Stimulated activated CD4-positive, alpha-beta T cell treated with anti-CD3 and anti-CD28 coated beads, Interleukin-12 subunit alpha, Interleukin-12 subunit beta, amount 100 ng/mL, for 48 hours (primary cell): ENCODE data around the gene AOPEP.

Source experiments
- DNase-seq, 3 donors: peaks; one replicate each; pipeline ENCODE4 v3.0.0-alpha.2; 2020; ENCODE audit warnings: low read depth in 2 of 3, low spot score in 1 of 3

Gene AOPEP

GRCh38 chr9:95053611-95054570 lies 327.4 kb downstream of the AOPEP start:
- no peak for DNase-seq

GRCh38 chr9:95055334-95055850 lies 328.9 kb downstream of the AOPEP start:
- no peak for DNase-seq

- no peak for DNase-seq
Observed at GRCh38 chr9:95055851-95056551, 329.5 kb downstream of the AOPEP start.

- DNase-seq: no peak
Observed at GRCh38 chr9:95057101-95057500, 330.6 kb downstream of the AOPEP start.

GRCh38 chr9:95058121-95058785 lies 331.8 kb downstream of the AOPEP start:
- DNase-seq: no peak

GRCh38 chr9:95058795-95059386 lies 332.4 kb downstream of the AOPEP start:
- no peak for DNase-seq

- no peak for DNase-seq
Observed at GRCh38 chr9:95060234-95060633, 333.7 kb downstream of the AOPEP start.

- no peak for DNase-seq
Observed at GRCh38 chr9:95060916-95061315, 334.4 kb downstream of the AOPEP start.

GRCh38 chr9:95061916-95062595 lies 335.6 kb downstream of the AOPEP start:
- DNase-seq: no peak

GRCh38 chr9:95062596-95063065 lies 336.1 kb downstream of the AOPEP start:
- DNase-seq: no peak

GRCh38 chr9:95063300-95063699 lies 336.8 kb downstream of the AOPEP start:
- no peak for DNase-seq

GRCh38 chr9:95065224-95065623 lies 338.7 kb downstream of the AOPEP start:
- DNase-seq: no peak

- no peak for DNase-seq
Observed at GRCh38 chr9:95067057-95067456, 340.6 kb downstream of the AOPEP start.

- no peak for DNase-seq
Observed at GRCh38 chr9:95067897-95068296, 341.4 kb downstream of the AOPEP start.

- DNase-seq: no peak
Observed at GRCh38 chr9:95070549-95071021, 344.1 kb downstream of the AOPEP start.

GRCh38 chr9:95071450-95071849 lies 345.0 kb downstream of the AOPEP start:
- DNase-seq: no peak

- no peak for DNase-seq
Observed at GRCh38 chr9:95071925-95072324, 345.4 kb downstream of the AOPEP start.

- no peak for DNase-seq
Observed at GRCh38 chr9:95073042-95073607, 346.6 kb downstream of the AOPEP start.

- DNase-seq: no peak
Observed at GRCh38 chr9:95073918-95074317, 347.4 kb downstream of the AOPEP start.

- DNase-seq: no peak
Observed at GRCh38 chr9:95074632-95075031, 348.1 kb downstream of the AOPEP start.
